SU-DHL-6 (cell line): ENCODE results near the gene SLITRK4.

Experiments used
- EZH2phosphoT487 ChIP-seq: fragments of 200-600 bp; sonication (generic), shearing (Covaris generic); conservative IDR thresholded peaks from 2 replicates; pipeline ENCODE4 v1.6.1; 2018; ENCODE audit warnings: mild to moderate bottlenecking, antibody characterized with exemption, low read length, moderate library complexity, mixed read lengths
- TF ChIP-seq, protein P1 (sequence below): fragments of 200-600 bp; sonication (generic); IDR thresholded peaks from one replicate; pipeline ENCODE4 v1.5.1; 2017; ENCODE audit warnings: antibody characterized with exemption, mild to moderate bottlenecking, low read length, moderate library complexity; ENCODE audit not compliant: insufficient read depth, poor library complexity, severe bottlenecking

DNA sequence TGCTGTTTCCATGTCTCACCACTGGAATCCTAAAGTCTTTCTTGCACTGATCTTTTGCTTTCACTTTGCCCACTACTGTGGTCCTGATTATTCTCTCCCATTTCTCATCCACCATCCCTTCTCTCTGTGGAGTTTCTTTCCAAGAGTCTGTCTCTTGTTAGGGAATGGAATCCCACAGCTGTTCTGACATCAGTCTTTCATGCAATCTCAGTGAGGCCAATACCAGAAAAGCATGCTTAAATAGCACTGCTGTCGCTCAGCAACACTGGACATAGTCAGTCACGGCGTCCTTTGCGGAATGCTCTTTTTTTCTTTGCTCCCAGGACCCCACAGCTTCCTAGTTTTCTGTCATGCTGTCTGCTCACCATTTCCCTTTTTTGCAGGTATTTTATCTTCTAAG, 20.1 kb downstream of the SLITRK4 start:
- TF ChIP-seq, protein P1, sequence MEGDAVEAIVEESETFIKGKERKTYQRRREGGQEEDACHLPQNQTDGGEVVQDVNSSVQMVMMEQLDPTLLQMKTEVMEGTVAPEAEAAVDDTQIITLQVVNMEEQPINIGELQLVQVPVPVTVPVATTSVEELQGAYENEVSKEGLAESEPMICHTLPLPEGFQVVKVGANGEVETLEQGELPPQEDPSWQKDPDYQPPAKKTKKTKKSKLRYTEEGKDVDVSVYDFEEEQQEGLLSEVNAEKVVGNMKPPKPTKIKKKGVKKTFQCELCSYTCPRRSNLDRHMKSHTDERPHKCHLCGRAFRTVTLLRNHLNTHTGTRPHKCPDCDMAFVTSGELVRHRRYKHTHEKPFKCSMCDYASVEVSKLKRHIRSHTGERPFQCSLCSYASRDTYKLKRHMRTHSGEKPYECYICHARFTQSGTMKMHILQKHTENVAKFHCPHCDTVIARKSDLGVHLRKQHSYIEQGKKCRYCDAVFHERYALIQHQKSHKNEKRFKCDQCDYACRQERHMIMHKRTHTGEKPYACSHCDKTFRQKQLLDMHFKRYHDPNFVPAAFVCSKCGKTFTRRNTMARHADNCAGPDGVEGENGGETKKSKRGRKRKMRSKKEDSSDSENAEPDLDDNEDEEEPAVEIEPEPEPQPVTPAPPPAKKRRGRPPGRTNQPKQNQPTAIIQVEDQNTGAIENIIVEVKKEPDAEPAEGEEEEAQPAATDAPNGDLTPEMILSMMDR: no peak
- no peak for TF ChIP-seq EZH2phosphoT487
